Type B pancreatic cell (in vitro differentiated cells): ENCODE measurements around the gene SPAG16. TPM values are rescaled to one million over a fixed set of nuclear protein-coding genes. Genes with fewer than 3 reads are reported as not detected.

Experiments used
- DNase-seq: peaks from one replicate; pipeline ENCODE4 v3.0.0; 2021; ENCODE audit warnings: mixed read lengths; ENCODE audit not compliant: unreplicated experiment; ENCODE audit errors: extremely low spot score
- H3K27ac Mint-ChIP-seq: 2 replicates; pipeline ENCODE4 v1.8.0; 2021; ENCODE audit warnings: mild to moderate bottlenecking, mixed read lengths
- H3K27me3 Mint-ChIP-seq: 2 replicates; pipeline ENCODE4 v1.8.0; 2021; ENCODE audit warnings: mixed read lengths
- H3K36me3 Mint-ChIP-seq: 2 replicates; pipeline ENCODE4 v1.8.0; 2021; ENCODE audit warnings: mixed read lengths
- H3K4me1 Mint-ChIP-seq: one replicate; pipeline ENCODE4 v1.8.0; 2021; ENCODE audit warnings: mixed read lengths; ENCODE audit not compliant: unreplicated experiment
- H3K4me3 Mint-ChIP-seq: 2 replicates; pipeline ENCODE4 v1.8.0; 2021; ENCODE audit warnings: mild to moderate bottlenecking, mixed read lengths
- H3K9me3 Mint-ChIP-seq: 2 replicates; pipeline ENCODE4 v1.8.0; 2021; ENCODE audit warnings: mixed read lengths
- total RNA-seq: library from RNA; stranded (reverse); gene quantifications from 2 replicates; pipeline ENCODE4 v1.2.1, GENCODE V29; 2021; ENCODE audit warnings: low replicate concordance
- TF ChIP-seq, protein P1 (sequence below): fragments of 200-600 bp; sonication (generic); conservative IDR thresholded peaks from 2 replicates; pipeline ENCODE4 v1.5.0; 2021; ENCODE audit warnings: antibody characterized with exemption, mild to moderate bottlenecking

The SPAG16 gene
- total RNA-seq, 1 donor from 2014 or later = 54.8 TPM

DNA sequence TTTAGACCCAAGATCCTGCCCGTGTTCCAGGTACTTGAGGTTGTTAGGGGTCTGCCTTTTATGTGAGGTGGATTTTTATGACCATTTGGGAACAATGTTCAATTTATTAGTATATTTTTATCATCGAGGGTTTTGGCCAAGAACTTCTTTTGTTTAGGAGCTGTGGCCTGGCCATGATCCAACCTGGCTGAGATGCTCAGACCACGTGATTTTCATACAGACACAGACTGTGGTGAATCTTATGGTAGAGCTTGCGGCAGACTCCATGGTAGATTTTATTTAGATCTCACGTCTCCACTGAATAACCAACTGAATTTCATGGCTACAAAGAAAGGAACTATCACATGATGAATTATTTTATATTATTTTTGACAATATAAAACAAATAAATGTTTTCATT, 721.1 kb downstream of the SPAG16 start:
- H3K4me1 Mint-ChIP-seq = no peaks in the 10 kb centered on the region
- no peaks in the 10 kb centered on the region for H3K9me3 Mint-ChIP-seq
- H3K4me3 Mint-ChIP-seq = no peak overlapping the region
- H3K36me3 Mint-ChIP-seq = no peaks in the 10 kb centered on the region
- TF ChIP-seq, protein P1, sequence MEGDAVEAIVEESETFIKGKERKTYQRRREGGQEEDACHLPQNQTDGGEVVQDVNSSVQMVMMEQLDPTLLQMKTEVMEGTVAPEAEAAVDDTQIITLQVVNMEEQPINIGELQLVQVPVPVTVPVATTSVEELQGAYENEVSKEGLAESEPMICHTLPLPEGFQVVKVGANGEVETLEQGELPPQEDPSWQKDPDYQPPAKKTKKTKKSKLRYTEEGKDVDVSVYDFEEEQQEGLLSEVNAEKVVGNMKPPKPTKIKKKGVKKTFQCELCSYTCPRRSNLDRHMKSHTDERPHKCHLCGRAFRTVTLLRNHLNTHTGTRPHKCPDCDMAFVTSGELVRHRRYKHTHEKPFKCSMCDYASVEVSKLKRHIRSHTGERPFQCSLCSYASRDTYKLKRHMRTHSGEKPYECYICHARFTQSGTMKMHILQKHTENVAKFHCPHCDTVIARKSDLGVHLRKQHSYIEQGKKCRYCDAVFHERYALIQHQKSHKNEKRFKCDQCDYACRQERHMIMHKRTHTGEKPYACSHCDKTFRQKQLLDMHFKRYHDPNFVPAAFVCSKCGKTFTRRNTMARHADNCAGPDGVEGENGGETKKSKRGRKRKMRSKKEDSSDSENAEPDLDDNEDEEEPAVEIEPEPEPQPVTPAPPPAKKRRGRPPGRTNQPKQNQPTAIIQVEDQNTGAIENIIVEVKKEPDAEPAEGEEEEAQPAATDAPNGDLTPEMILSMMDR = no peak
- H3K27ac Mint-ChIP-seq = no peak overlapping the region
- DNase-seq = no peak
- no peaks in the 10 kb centered on the region for H3K27me3 Mint-ChIP-seq

DNA sequence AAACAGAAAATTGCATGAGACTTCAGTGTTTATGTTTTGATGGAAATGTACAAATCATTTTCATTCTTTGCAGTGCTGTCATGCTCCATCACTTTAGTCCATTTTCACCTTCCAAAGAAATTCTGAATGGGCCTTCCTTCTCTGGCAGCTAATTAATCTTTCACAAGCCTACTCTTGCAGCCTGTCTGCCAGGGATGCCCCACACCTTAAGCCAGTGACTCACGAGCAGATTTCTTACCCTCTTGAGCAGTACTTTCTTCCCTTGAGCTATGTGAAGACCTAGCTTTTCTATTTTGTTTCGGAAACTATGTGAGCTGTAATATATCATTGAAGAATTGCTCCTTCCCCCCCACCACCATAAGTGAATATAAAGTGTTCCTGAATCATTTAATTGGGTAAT, 722.3 kb downstream of the SPAG16 start:
- TF ChIP-seq, protein P1 = no peak
- no peak for DNase-seq
- Mint-ChIP-seq H3K4me1 (no peaks in the 10 kb centered on the region), H3K27ac (no peak overlapping the region), H3K36me3 (no peaks in the 10 kb centered on the region), H3K4me3 (no peak overlapping the region), H3K9me3 (no peaks in the 10 kb centered on the region), H3K27me3 (no peaks in the 10 kb centered on the region)

DNA sequence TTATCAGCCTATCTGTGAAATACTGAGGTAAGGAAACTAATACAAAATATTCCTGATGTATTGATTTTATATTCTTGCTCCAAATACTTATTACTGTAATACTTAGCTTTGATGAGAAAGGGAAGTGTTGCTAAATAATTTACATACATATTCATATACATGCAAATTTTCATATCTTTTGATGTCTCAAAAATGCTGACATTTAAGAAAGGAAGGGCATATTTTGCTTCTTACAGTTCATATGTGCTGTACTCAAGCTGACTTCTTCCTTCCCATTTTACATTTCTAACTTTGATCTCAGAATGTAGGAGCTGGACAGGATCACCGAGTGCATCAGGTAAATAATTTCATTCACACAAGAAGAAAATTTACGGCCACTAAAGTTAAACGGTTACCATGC, 727.4 kb downstream of the SPAG16 start:
- no peaks in the 10 kb centered on the region for H3K36me3 Mint-ChIP-seq
- no peak for DNase-seq
- H3K27me3 Mint-ChIP-seq = no peaks in the 10 kb centered on the region
- TF ChIP-seq, protein P1 = no peak
- H3K27ac Mint-ChIP-seq = no peak overlapping the region
- H3K4me1 Mint-ChIP-seq = no peaks in the 10 kb centered on the region
- H3K4me3 Mint-ChIP-seq = no peak overlapping the region
- no peaks in the 10 kb centered on the region for H3K9me3 Mint-ChIP-seq

DNA sequence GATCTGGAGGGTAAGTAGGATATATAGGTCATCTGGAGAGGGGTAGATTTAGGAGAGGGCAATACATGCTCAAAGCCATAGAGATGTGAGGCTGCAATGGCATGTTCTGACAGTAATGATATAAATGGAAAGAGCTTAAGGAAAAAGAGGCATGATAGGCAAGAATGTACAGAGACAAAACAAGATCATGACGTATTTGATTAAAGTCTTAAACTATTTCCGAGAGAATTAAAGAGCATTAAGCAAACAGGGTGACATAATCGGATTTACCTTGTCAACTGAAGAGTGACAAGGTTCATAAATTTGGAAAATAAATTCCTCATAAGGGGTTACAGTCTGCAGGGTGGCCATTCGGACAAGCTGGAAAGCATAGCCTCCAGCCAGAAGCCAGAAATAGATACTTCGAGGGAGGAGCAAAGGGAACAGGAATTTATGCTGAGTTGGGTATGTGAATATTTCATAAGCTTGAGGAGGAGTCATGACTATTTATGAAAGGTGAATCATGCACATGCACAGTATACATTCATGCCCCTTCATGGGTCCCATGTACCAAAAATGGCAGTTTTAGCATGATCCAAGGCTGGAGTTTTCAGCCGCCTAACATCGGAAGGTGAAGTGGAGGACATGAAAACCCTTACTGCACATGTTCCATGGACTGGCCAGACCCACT, 730.4 kb downstream of the SPAG16 start:
- TF ChIP-seq, protein P1 = no peak
- Mint-ChIP-seq H3K27ac (no peak overlapping the region), H3K27me3 (no peaks in the 10 kb centered on the region), H3K36me3 (no peaks in the 10 kb centered on the region), H3K4me3 (no peak overlapping the region), H3K4me1 (no peaks in the 10 kb centered on the region), H3K9me3 (no peaks in the 10 kb centered on the region)
- no peak for DNase-seq

DNA sequence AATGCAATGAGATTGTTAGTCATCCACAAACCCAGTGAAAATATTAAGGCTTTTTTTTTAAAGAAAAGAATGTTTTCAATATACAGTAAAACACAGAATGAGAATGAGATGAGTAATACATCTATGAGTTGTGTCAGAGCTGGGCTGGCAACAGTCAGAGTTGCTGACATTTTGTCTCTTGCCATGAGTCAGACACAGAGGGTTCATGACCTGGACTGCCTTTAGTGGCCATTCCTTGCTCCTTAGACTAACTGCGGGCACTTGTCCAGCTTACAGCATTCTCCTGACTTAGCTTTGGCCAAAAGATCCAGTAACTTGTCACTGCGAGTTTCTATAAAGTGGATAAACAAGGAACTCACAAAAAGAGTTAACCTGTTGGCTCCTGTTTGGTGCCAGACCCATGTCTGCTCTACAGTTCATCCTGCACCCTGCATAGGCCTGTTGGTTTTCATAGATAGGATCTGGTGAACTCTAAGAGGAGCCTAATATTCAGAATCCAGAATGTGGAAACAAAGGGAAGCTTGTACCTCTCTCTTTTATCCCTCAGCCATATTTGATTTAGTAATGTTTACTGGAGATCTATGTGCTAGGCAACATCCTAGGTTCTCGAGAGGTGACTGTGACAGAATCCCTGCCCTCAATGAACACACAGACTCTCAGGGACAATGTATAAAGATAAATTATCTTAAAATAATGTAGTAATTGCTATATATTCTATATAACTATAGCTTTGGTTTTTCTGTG, 735.1 kb downstream of the SPAG16 start:
- Mint-ChIP-seq H3K27me3 (no peaks in the 10 kb centered on the region), H3K4me3 (no peak overlapping the region), H3K4me1 (no peaks in the 10 kb centered on the region), H3K27ac (no peak overlapping the region), H3K36me3 (no peaks in the 10 kb centered on the region), H3K9me3 (no peaks in the 10 kb centered on the region)
- no peak for DNase-seq
- TF ChIP-seq, protein P1 = no peak
